Astrocyte (in vitro differentiated cells and primary cell): ENCODE results near the gene HEG1. TPM values are rescaled to one million over a fixed set of nuclear protein-coding genes. Genes with fewer than 3 reads are reported as not detected.
"Not testable (repeated sequence)": the region's sequence is repeated elsewhere in the genome, so short reads cannot be mapped to it uniquely, and the experiment has no call there.

Source experiments
- DNase-seq: peaks from one replicate; pipeline ENCODE4 v3.0.0-alpha.2; 2010; ENCODE audit warnings: low read depth
- FAIRE-seq: peaks from 2 replicates; lab custom pipeline; 2011; peaks lifted over from hg19 to GRCh38; lab: Jason Lieb, UNC
- H2AFZ ChIP-seq: 2 replicates; pipeline ENCODE4 v1.6.0; 2012; ENCODE audit warnings: low read depth, low read length, inconsistent platforms
- H3K27ac ChIP-seq: 2 replicates; pipeline ENCODE4 v1.5.1; 2011; ENCODE audit warnings: low read depth, low read length, inconsistent platforms
- H3K27me3 ChIP-seq: 2 replicates; pipeline ENCODE4 v1.6.0; 2011; ENCODE audit warnings: low read length, inconsistent platforms; ENCODE audit not compliant: insufficient read depth
- H3K36me3 ChIP-seq: 2 replicates; pipeline ENCODE4 v1.5.1; 2011; ENCODE audit warnings: low read length, inconsistent platforms; ENCODE audit not compliant: insufficient read depth
- H3K4me1 ChIP-seq: 2 replicates; pipeline ENCODE4 v1.5.1; 2011; ENCODE audit warnings: low read length, inconsistent platforms; ENCODE audit not compliant: insufficient read depth
- H3K4me2 ChIP-seq: 2 replicates; pipeline ENCODE4 v1.6.0; 2012; ENCODE audit warnings: low read length, inconsistent platforms
- H3K4me3 ChIP-seq: 2 replicates; pipeline ENCODE4 v1.5.1; 2011; ENCODE audit warnings: low read depth, mild to moderate bottlenecking, low read length, inconsistent platforms; ENCODE audit not compliant: insufficient read depth
- H3K79me2 ChIP-seq: 2 replicates; pipeline ENCODE4 v1.6.0; 2012; ENCODE audit warnings: mild to moderate bottlenecking, low read length, inconsistent platforms; ENCODE audit not compliant: insufficient read depth
- H3K9ac ChIP-seq: 2 replicates; pipeline ENCODE4 v1.6.0; 2012; ENCODE audit warnings: mild to moderate bottlenecking, low read length, inconsistent platforms
- H3K9me3 ChIP-seq: 2 replicates; pipeline ENCODE4 v1.5.1; 2012; ENCODE audit warnings: low read depth, mild to moderate bottlenecking, low read length, inconsistent platforms; ENCODE audit not compliant: insufficient read depth
- H4K20me1 ChIP-seq: 2 replicates; pipeline ENCODE4 v1.6.0; 2012; ENCODE audit warnings: low read length, inconsistent platforms; ENCODE audit not compliant: insufficient read depth
- H3K27ac Mint-ChIP-seq: one replicate; pipeline ENCODE4 v1.8.0; 2021; ENCODE audit warnings: mild to moderate bottlenecking, mixed read lengths; ENCODE audit not compliant: unreplicated experiment
- H3K27me3 Mint-ChIP-seq: one replicate; pipeline ENCODE4 v1.8.0; 2021; ENCODE audit warnings: low read depth, mixed read lengths; ENCODE audit not compliant: unreplicated experiment
- H3K36me3 Mint-ChIP-seq: one replicate; pipeline ENCODE4 v1.8.0; 2021; ENCODE audit warnings: low read depth, mixed read lengths; ENCODE audit not compliant: unreplicated experiment
- H3K4me1 Mint-ChIP-seq: one replicate; pipeline ENCODE4 v1.8.0; 2021; ENCODE audit warnings: low read depth, mixed read lengths; ENCODE audit not compliant: unreplicated experiment
- H3K4me3 Mint-ChIP-seq: one replicate; pipeline ENCODE4 v1.8.0; 2021; ENCODE audit warnings: mild to moderate bottlenecking, moderate library complexity, mixed read lengths; ENCODE audit not compliant: unreplicated experiment
- H3K9me3 Mint-ChIP-seq: one replicate; pipeline ENCODE4 v1.8.0; 2021; ENCODE audit warnings: mild to moderate bottlenecking, mixed read lengths; ENCODE audit not compliant: unreplicated experiment
- EZH2 ChIP-seq: IDR thresholded peaks from 2 replicates; pipeline ENCODE4 v1.6.1; 2012; ENCODE audit warnings: mild to moderate bottlenecking, low read length, inconsistent platforms; ENCODE audit not compliant: insufficient read depth
- total RNA-seq: library from RNA; stranded (reverse); gene quantifications from 2 replicates; pipeline ENCODE4 v1.2.1, GENCODE V29; 2021
- TF ChIP-seq, protein P1 (sequence below): IDR thresholded peaks from 2 replicates; pipeline ENCODE4 v1.5.1; 2011; ENCODE audit warnings: low read depth, mild to moderate bottlenecking, inconsistent platforms, low read length, moderate library complexity; ENCODE audit not compliant: insufficient read depth

HEG1 gene
- total RNA-seq, 1 donor from 2014 or later, result 65.7 TPM

DNA sequence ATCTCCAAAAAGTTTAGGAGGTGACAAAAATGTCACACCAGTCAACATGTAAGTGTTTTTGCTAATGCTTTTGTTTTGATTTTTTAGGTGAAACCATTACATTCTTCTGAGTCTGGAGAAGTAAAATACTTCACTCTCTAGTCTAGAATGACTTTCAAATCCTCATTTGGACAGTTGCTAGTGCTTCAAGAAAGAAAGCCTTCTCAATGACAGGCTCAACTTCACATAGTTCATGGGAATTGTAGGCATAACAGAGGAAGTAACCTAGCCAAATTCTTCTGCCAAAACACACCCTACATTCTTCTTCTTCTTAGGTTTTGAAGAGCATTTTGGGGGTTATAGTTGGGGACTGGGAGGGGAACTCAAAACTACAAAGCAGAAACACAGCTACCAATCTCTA lies 29.4 kb upstream of the HEG1 start:
- FAIRE-seq, result no peak
- H3K27ac Mint-ChIP-seq, result no peak overlapping the region
- H3K4me1 Mint-ChIP-seq, result peaks cover 26% of the 10 kb centered on the region
- Histone ChIP-seq H3K9me3 (no peaks in the 10 kb centered on the region), H3K79me2 (no peaks in the 10 kb centered on the region), H3K4me3 (no peak overlapping the region), H4K20me1 (no peaks in the 10 kb centered on the region), H3K27ac (no peak overlapping the region), H2AFZ (no peak overlapping the region), H3K27me3 (no peaks in the 10 kb centered on the region), H3K36me3 (no peaks in the 10 kb centered on the region), H3K4me2 (no peak overlapping the region), H3K9ac (no peak overlapping the region), H3K4me1 (peaks cover 17% of the 10 kb centered on the region)
- no peak overlapping the region for H3K4me3 Mint-ChIP-seq
- no peak for TF ChIP-seq EZH2
- TF ChIP-seq, protein P1, sequence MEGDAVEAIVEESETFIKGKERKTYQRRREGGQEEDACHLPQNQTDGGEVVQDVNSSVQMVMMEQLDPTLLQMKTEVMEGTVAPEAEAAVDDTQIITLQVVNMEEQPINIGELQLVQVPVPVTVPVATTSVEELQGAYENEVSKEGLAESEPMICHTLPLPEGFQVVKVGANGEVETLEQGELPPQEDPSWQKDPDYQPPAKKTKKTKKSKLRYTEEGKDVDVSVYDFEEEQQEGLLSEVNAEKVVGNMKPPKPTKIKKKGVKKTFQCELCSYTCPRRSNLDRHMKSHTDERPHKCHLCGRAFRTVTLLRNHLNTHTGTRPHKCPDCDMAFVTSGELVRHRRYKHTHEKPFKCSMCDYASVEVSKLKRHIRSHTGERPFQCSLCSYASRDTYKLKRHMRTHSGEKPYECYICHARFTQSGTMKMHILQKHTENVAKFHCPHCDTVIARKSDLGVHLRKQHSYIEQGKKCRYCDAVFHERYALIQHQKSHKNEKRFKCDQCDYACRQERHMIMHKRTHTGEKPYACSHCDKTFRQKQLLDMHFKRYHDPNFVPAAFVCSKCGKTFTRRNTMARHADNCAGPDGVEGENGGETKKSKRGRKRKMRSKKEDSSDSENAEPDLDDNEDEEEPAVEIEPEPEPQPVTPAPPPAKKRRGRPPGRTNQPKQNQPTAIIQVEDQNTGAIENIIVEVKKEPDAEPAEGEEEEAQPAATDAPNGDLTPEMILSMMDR, result no peak
- peaks cover 4% of the 10 kb centered on the region for H3K36me3 Mint-ChIP-seq
- H3K9me3 Mint-ChIP-seq, result peaks cover 5% of the 10 kb centered on the region
- DNase-seq, result no peak
- no peaks in the 10 kb centered on the region for H3K27me3 Mint-ChIP-seq

DNA sequence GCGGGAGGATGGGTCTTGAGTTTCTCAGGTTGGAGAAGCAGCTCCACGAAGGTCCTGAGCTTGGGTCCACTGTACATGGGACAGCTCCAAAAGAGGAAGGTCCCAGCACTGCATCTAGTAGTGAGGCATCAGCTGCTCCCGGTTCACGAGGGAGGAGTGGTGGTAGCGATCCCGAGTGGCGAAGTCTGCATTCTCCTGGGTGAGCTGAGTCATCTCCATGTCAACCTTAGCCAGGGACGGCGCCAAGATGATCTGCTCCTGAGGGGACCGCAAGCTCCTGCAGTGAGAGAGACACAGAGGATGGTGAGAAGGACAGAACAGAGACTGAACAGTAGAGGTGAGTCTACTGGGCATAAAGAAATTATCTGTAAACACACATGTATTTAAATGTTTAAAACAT lies 28.0 kb upstream of the HEG1 start:
- TF ChIP-seq, protein P1, result no peak
- no peak for TF ChIP-seq EZH2
- Mint-ChIP-seq H3K27me3 (no peaks in the 10 kb centered on the region), H3K4me1 (peaks cover 26% of the 10 kb centered on the region), H3K27ac (no peak overlapping the region), H3K9me3 (peaks cover 5% of the 10 kb centered on the region), H3K4me3 (peak overlapping the region; percentile 17), H3K36me3 (peaks cover 4% of the 10 kb centered on the region)
- Histone ChIP-seq H3K9me3 (no peaks in the 10 kb centered on the region), H4K20me1 (no peaks in the 10 kb centered on the region), H2AFZ (no peak overlapping the region), H3K9ac (no peak overlapping the region), H3K4me1 (peaks cover 23% of the 10 kb centered on the region), H3K27ac (no peak overlapping the region), H3K36me3 (no peaks in the 10 kb centered on the region), H3K4me3 (no peak overlapping the region), H3K4me2 (peak overlapping the region; percentile 32), H3K79me2 (no peaks in the 10 kb centered on the region), H3K27me3 (no peaks in the 10 kb centered on the region)
- FAIRE-seq, result no peak
- DNase-seq, result peak; percentile 74

DNA sequence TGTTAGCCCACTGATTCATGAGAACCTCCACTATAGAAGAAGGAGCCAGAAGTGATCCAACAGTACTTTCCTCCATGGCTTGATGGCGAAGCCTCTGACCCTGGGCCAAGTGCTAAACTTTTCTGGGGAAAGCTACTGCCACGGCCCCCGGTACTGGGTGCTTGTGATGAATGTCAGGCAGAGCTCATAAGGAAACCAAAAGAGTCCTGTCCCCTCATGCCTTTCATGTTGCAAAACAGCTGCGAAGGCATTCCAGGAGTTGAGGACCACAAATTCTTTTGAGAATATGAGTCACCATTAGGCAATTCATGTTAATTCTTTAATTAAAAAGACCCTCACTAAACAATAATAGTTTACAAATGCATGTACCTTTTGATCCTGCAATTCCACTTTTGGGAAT lies 26.5 kb upstream of the HEG1 start:
- not testable (repeated sequence) for H4K20me1 ChIP-seq, H3K9me3 Mint-ChIP-seq, H3K4me3 Mint-ChIP-seq, H3K27me3 ChIP-seq, H3K27me3 Mint-ChIP-seq, H3K36me3 Mint-ChIP-seq, H3K4me3 ChIP-seq, H3K9me3 ChIP-seq, H2AFZ ChIP-seq, H3K27ac Mint-ChIP-seq, H3K36me3 ChIP-seq, H3K9ac ChIP-seq, H3K27ac ChIP-seq, H3K79me2 ChIP-seq, FAIRE-seq, H3K4me2 ChIP-seq
- peak; percentile 69 for DNase-seq
- H3K4me1 Mint-ChIP-seq, result peaks cover 20% of the 10 kb centered on the region
- peaks cover 15% of the 10 kb centered on the region for H3K4me1 ChIP-seq
